ENCODE results near the gene EFCAB5.

Gene EFCAB5

GRCh38 chr17:30074730-30075129 is 133.3 kb downstream of the EFCAB5 start:
- TF ChIP-seq POLR2AphosphoS5 (IDR thresholded peaks at IDR 0.05; ENCODE audit: low read depth), result no peak
- TF ChIP-seq REST (IDR thresholded peaks at IDR 0.05; ENCODE audit: insufficient replicate concordance, low read depth), result no peak
- TF ChIP-seq SPI1 (IDR thresholded peaks at IDR 0.05; ENCODE audit: borderline replicate concordance, low read depth), result no peak
- TF ChIP-seq CTCF (IDR thresholded peaks at IDR 0.05; ENCODE audit: insufficient read depth, low read length), result no peak
- no peak for TF ChIP-seq GABPA (IDR thresholded peaks at IDR 0.05; ENCODE audit: low read depth)
- H3K27ac ChIP-seq (replicated peaks), result no peak overlapping the region
- H3K4me3 ChIP-seq (replicated peaks; ENCODE audit: insufficient read depth, low read length), result no peak overlapping the region
- no peaks in the 10 kb centered on the region for H3K27me3 ChIP-seq (ENCODE audit: insufficient read depth, poor library complexity, severe bottlenecking)
- DNase-seq (ENCODE audit: low read depth in 1 of 2, low spot score in 1 of 2), result no peak

- Histone ChIP-seq H3K4me3 (replicated peaks; ENCODE audit: insufficient read depth, low read length) (no peak overlapping the region), H3K27ac (replicated peaks) (no peak overlapping the region), H3K27me3 (ENCODE audit: insufficient read depth, poor library complexity, severe bottlenecking) (no peaks in the 10 kb centered on the region)
- TF ChIP-seq REST (IDR thresholded peaks at IDR 0.05; ENCODE audit: insufficient replicate concordance, low read depth) (no peak), SPI1 (IDR thresholded peaks at IDR 0.05; ENCODE audit: borderline replicate concordance, low read depth) (no peak), CTCF (IDR thresholded peaks at IDR 0.05; ENCODE audit: insufficient read depth, low read length) (no peak), POLR2AphosphoS5 (IDR thresholded peaks at IDR 0.05; ENCODE audit: low read depth) (no peak), GABPA (IDR thresholded peaks at IDR 0.05; ENCODE audit: low read depth) (no peak)
- DNase-seq (ENCODE audit: low read depth in 1 of 2, low spot score in 1 of 2), result no peak
These were observed 141.3 kb downstream of the EFCAB5 start for GRCh38 chr17:30082773-30083172.

- no peak for DNase-seq (ENCODE audit: low read depth in 1 of 2, low spot score in 1 of 2)
- no peak overlapping the region for H3K27ac ChIP-seq (replicated peaks)
- H3K4me3 ChIP-seq (replicated peaks; ENCODE audit: insufficient read depth, low read length), result no peak overlapping the region
- no peak for TF ChIP-seq SPI1 (IDR thresholded peaks at IDR 0.05; ENCODE audit: borderline replicate concordance, low read depth)
- no peak for TF ChIP-seq REST (IDR thresholded peaks at IDR 0.05; ENCODE audit: insufficient replicate concordance, low read depth)
- no peaks in the 10 kb centered on the region for H3K27me3 ChIP-seq (ENCODE audit: insufficient read depth, poor library complexity, severe bottlenecking)
These were observed 143.4 kb downstream of the EFCAB5 start for GRCh38 chr17:30084788-30085187.

- DNase-seq (ENCODE audit: low read depth in 1 of 2, low spot score in 1 of 2), result peak in 1 of 2 experiments; percentile 21
- no peak overlapping the region for H3K4me3 ChIP-seq (replicated peaks; ENCODE audit: insufficient read depth, low read length)
- TF ChIP-seq SPI1 (IDR thresholded peaks at IDR 0.05; ENCODE audit: borderline replicate concordance, low read depth) (peak; percentile 75), CTCF (IDR thresholded peaks at IDR 0.05; ENCODE audit: insufficient read depth, low read length) (no peak), REST (IDR thresholded peaks at IDR 0.05; ENCODE audit: insufficient replicate concordance, low read depth) (no peak), POLR2AphosphoS5 (IDR thresholded peaks at IDR 0.05; ENCODE audit: low read depth) (no peak)
- no peak overlapping the region for H3K27ac ChIP-seq (replicated peaks)
- H3K27me3 ChIP-seq (ENCODE audit: insufficient read depth, poor library complexity, severe bottlenecking), result no peaks in the 10 kb centered on the region
These were observed 145.5 kb downstream of the EFCAB5 start for GRCh38 chr17:30086896-30087295.

Measured in HL-60 (cell line).